WTC11 (cell line): ENCODE data around the gene PARM1. TPM values are rescaled to one million over a fixed set of nuclear protein-coding genes. Genes with fewer than 3 reads are reported as not detected.

Experiments used
- ATAC-seq: fragments of 200-7000 bp; cut with Tn5 transposase; 2 replicates; pipeline ENCODE4 v1.10.0; 2021; ENCODE audit warnings: mild to moderate bottlenecking, moderate library complexity
- Bru-seq: library from RNA; stranded (reverse); fragments of 400-500 nt; gene quantifications from one replicate; lab custom pipeline; 2021; lab: Mats Ljungman, UMichigan
- CTCF ChIA-PET: fragments of 300-600 bp; sonication (Branson Sonifier 250); formaldehyde crosslinking; loops from one replicate; lab custom pipeline; 2021; ENCODE audit warnings: antibody characterized with exemption; lab: Charles Lee
- POLR2A ChIA-PET: fragments of 350-600 bp; sonication (Branson Sonifier 250); formaldehyde crosslinking; loops from one replicate; lab custom pipeline; 2021; ENCODE audit warnings: antibody characterized with exemption; lab: Charles Lee
- DNase-seq: peaks from one replicate; pipeline ENCODE4 v3.0.0; 2021; ENCODE audit warnings: low spot score
- H3K27ac Mint-ChIP-seq: 2 replicates; pipeline ENCODE4 v1.8.0; 2021; ENCODE audit warnings: mixed read lengths
- H3K27me3 Mint-ChIP-seq: 2 replicates; pipeline ENCODE4 v1.8.0; 2021; ENCODE audit warnings: low read depth, mild to moderate bottlenecking, moderate library complexity, mixed read lengths
- H3K36me3 Mint-ChIP-seq: 2 replicates; pipeline ENCODE4 v1.8.0; 2021; ENCODE audit warnings: mixed read lengths
- H3K4me1 Mint-ChIP-seq: 2 replicates; pipeline ENCODE4 v1.8.0; 2022; ENCODE audit warnings: mixed read lengths
- H3K4me3 Mint-ChIP-seq: 2 replicates; pipeline ENCODE4 v1.8.0; 2021; ENCODE audit warnings: mild to moderate bottlenecking, moderate library complexity, mixed read lengths
- H3K9me3 Mint-ChIP-seq: 2 replicates; pipeline ENCODE4 v1.8.0; 2021; ENCODE audit warnings: mixed read lengths
- CBFB ChIP-seq: sonication (generic); formaldehyde crosslinking; IDR thresholded peaks from 2 replicates; pipeline ENCODE4 v1.8.1; 2022; ENCODE audit warnings: mild to moderate bottlenecking, low read depth, missing genetic modification reagents
- ELF4 ChIP-seq: sonication (generic); formaldehyde crosslinking; IDR thresholded peaks from 2 replicates; pipeline ENCODE4 v1.8.1; 2022; ENCODE audit warnings: low read depth, mild to moderate bottlenecking, moderate library complexity, missing genetic modification reagents
- FOXJ3 ChIP-seq: sonication (generic); formaldehyde crosslinking; IDR thresholded peaks from 2 replicates; pipeline ENCODE4 v1.9.0; 2021; ENCODE audit warnings: missing genetic modification reagents, mild to moderate bottlenecking, borderline replicate concordance
- FOXK1 ChIP-seq: sonication (generic); formaldehyde crosslinking; IDR thresholded peaks from 2 replicates; pipeline ENCODE4 v1.8.0; 2022; ENCODE audit warnings: mild to moderate bottlenecking, moderate library complexity, missing genetic modification reagents
- FOXP1 ChIP-seq: sonication (generic); formaldehyde crosslinking; IDR thresholded peaks from 2 replicates; pipeline ENCODE4 v1.8.0; 2022; ENCODE audit warnings: missing genetic modification reagents, mild to moderate bottlenecking, moderate library complexity, borderline replicate concordance
- JAZF1 ChIP-seq: fragments of 250-450 bp; sonication (Bioruptor Pico); IDR thresholded peaks from 2 replicates; pipeline ENCODE4 v1.9.0; 2021; ENCODE audit warnings: moderate library complexity, mild to moderate bottlenecking, inconsistent platforms
- JUN ChIP-seq: sonication (generic); formaldehyde crosslinking; IDR thresholded peaks from 2 replicates; pipeline ENCODE4 v1.8.0; 2023; ENCODE audit warnings: mild to moderate bottlenecking, missing genetic modification reagents
- NR3C1 ChIP-seq: sonication (generic); formaldehyde crosslinking; conservative IDR thresholded peaks from 2 replicates; pipeline ENCODE4 v1.8.1; 2023; ENCODE audit warnings: low read depth, mild to moderate bottlenecking, missing genetic modification reagents
- PRRX2 ChIP-seq: fragments of 250-450 bp; sonication (Bioruptor Pico); IDR thresholded peaks from 2 replicates; pipeline ENCODE4 v1.8.0; 2021; ENCODE audit warnings: mild to moderate bottlenecking
- RELA ChIP-seq: sonication (generic); formaldehyde crosslinking; IDR thresholded peaks from 2 replicates; pipeline ENCODE4 v1.8.1; 2022; ENCODE audit warnings: missing genetic modification reagents, mild to moderate bottlenecking, borderline replicate concordance
- RORB ChIP-seq: fragments of 250-450 bp; sonication (Bioruptor Pico); IDR thresholded peaks from 2 replicates; pipeline ENCODE4 v1.9.0; 2021; ENCODE audit warnings: mild to moderate bottlenecking
- TCF7 ChIP-seq: sonication (generic); formaldehyde crosslinking; IDR thresholded peaks from 2 replicates; pipeline ENCODE4 v1.8.0; 2022; ENCODE audit warnings: mild to moderate bottlenecking, low read depth, missing genetic modification reagents, moderate library complexity
- TEAD1 ChIP-seq: sonication (generic); formaldehyde crosslinking; IDR thresholded peaks from 2 replicates; pipeline ENCODE4 v1.8.0; 2022; ENCODE audit warnings: mild to moderate bottlenecking, missing genetic modification reagents
- TEAD4 ChIP-seq: sonication (generic); formaldehyde crosslinking; IDR thresholded peaks from 2 replicates; pipeline ENCODE4 v1.8.0; 2022; ENCODE audit warnings: mild to moderate bottlenecking, missing genetic modification reagents
- ZBTB21 ChIP-seq: sonication (generic); formaldehyde crosslinking; IDR thresholded peaks from 2 replicates; pipeline ENCODE4 v1.8.1; 2023; ENCODE audit warnings: mild to moderate bottlenecking, missing genetic modification reagents, borderline replicate concordance
- ZNF121 ChIP-seq: sonication (generic); formaldehyde crosslinking; IDR thresholded peaks from 2 replicates; pipeline ENCODE4 v1.8.0; 2023; ENCODE audit warnings: missing genetic modification reagents
- ZNF219 ChIP-seq: sonication (generic); formaldehyde crosslinking; IDR thresholded peaks from 2 replicates; pipeline ENCODE4 v1.8.0; 2023; ENCODE audit warnings: missing genetic modification reagents, mild to moderate bottlenecking, borderline replicate concordance
- ZNF232 ChIP-seq: sonication (generic); formaldehyde crosslinking; IDR thresholded peaks from 2 replicates; pipeline ENCODE4 v1.8.0; 2022; ENCODE audit warnings: mild to moderate bottlenecking, missing genetic modification reagents
- ZNF416 ChIP-seq: fragments of 250-450 bp; sonication (Bioruptor Pico); IDR thresholded peaks from 2 replicates; pipeline ENCODE4 v1.9.0; 2021; ENCODE audit warnings: mild to moderate bottlenecking, inconsistent platforms
- ZNF423 ChIP-seq: fragments of 250-450 bp; sonication (Bioruptor Pico); IDR thresholded peaks from 2 replicates; pipeline ENCODE4 v2.1.2; 2022; ENCODE audit warnings: mild to moderate bottlenecking, moderate library complexity
- long read RNA-seq, 3 experiments: library from RNA in 1 of 3; library from capped mRNA in 1 of 3; library from polyadenylated mRNA in 1 of 3; unstranded in 2 of 3; stranded (forward) in 1 of 3; transcript quantifications; one replicate each; pipeline ENCODE4 v2.0.0, GENCODE V29; 2021
- total RNA-seq: library from RNA; stranded (reverse); gene quantifications from 3 replicates; pipeline ENCODE4 v1.2.3, GENCODE V29; 2021
- TF ChIP-seq, protein P1 (sequence below): fragments of 250-450 bp; sonication (Bioruptor Pico); IDR thresholded peaks from 2 replicates; pipeline ENCODE4 v2.1.2; 2022; ENCODE audit warnings: mild to moderate bottlenecking, moderate library complexity
- TF ChIP-seq, protein P2 (sequence below): fragments of 250-450 bp; sonication (Bioruptor Pico); conservative IDR thresholded peaks from 2 replicates; pipeline ENCODE4 v1.9.0; 2021; ENCODE audit warnings: mild to moderate bottlenecking
- TF ChIP-seq, protein P3 (sequence below): sonication (generic); formaldehyde crosslinking; IDR thresholded peaks from 2 replicates; pipeline ENCODE4 v1.8.1; 2023; ENCODE audit warnings: mild to moderate bottlenecking, missing genetic modification reagents, moderate library complexity
- TF ChIP-seq, protein P4 (sequence below): fragments of 250-450 bp; sonication (Bioruptor Pico); IDR thresholded peaks from 2 replicates; pipeline ENCODE4 v1.8.0; 2021; ENCODE audit warnings: mild to moderate bottlenecking
- TF ChIP-seq, protein P5 (sequence below): sonication (generic); formaldehyde crosslinking; IDR thresholded peaks from 2 replicates; pipeline ENCODE4 v1.8.1; 2023; ENCODE audit warnings: mild to moderate bottlenecking, moderate library complexity, missing genetic modification reagents

PARM1 gene, protein sequence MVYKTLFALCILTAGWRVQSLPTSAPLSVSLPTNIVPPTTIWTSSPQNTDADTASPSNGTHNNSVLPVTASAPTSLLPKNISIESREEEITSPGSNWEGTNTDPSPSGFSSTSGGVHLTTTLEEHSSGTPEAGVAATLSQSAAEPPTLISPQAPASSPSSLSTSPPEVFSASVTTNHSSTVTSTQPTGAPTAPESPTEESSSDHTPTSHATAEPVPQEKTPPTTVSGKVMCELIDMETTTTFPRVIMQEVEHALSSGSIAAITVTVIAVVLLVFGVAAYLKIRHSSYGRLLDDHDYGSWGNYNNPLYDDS
- total RNA-seq = 3.5 to 6.3 TPM (median 4.1 TPM) in 3 replicates
- percentile 45 among the genes with signal in this experiment for Bru-seq, nascent RNA
- long read RNA-seq, experiment 1, full-length matches to known transcripts = 67 of 85 reads
- long read RNA-seq, experiment 1, partial matches to known transcripts = 1 of 85 reads
- long read RNA-seq, experiment 1, other reads (novel, unspliced or antisense) = 17 of 85 reads
- long read RNA-seq, experiment 2, full-length matches to known transcripts = 8 of 12 reads
- long read RNA-seq, experiment 2, partial matches to known transcripts = 2 of 12 reads
- long read RNA-seq, experiment 2, other reads (novel, unspliced or antisense) = 2 of 12 reads
- long read RNA-seq, experiment 3, full-length matches to known transcripts = 3 of 3 reads
- long read RNA-seq, experiment 3, partial matches to known transcripts = 0 of 3 reads
- long read RNA-seq, experiment 3, other reads (novel, unspliced or antisense) = 0 of 3 reads

DNA sequence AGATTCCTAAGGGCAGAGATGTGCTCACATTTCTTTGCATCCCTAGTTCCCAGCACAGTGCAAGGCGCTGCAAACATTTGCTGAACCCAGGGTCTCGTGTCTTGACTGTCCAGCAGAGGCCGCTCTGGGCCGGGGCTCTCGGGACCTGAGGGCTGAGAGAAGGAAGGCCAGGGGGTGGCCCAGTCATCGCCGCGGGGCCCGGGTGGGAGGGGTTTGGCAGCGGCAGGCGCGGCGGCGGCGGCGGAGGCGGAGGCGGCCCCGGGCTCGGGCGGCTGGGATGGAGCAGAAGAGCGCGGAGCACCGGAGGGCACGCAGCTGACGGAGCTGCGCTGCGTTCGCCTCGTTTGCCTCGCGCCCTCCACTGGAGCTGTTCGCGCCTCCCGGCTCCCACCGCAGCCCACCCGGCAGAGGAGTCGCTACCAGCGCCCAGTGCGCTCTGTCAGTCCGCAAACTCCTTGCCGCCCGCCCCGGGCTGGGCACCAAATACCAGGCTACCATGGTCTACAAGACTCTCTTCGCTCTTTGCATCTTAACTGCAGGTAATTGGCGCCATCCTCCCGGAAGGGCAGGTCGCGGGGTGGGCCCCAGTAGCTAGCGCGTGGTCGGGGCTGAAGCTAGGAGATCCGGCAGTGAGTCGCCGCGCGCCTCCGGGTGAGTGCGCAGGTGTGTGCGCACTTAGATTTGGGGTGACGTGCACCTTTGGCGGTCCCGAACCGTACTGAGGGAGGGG is at the start of gene PARM1:
Gene PARM1 (plus strand): TSS at position 285 of the 730 bp plus-strand sequence. CDS start 212 bp downstream, at position 497.
- Mint-ChIP-seq H3K4me3 (peak within 1 kb of the TSS; percentile 89), H3K27me3 (peaks cover 43% of the 10 kb centered on the region), H3K4me1 (peaks cover 34% of the 10 kb centered on the region), H3K27ac (no peak within 1 kb of the TSS), H3K9me3 (no peaks in the 10 kb centered on the region), H3K36me3 (no peaks in the 10 kb centered on the region)
- CTCF ChIA-PET = interaction anchor here (0.9 to 4.0 kb wide), 11 partner anchors 10 to 539 kb away, joined by 3 to 23 read pairs (median 5); no protein-coding TSS in a partner anchor
- ATAC-seq (peak; percentile 85), DNase-seq (peak; percentile 97)
- POLR2A ChIA-PET = interaction anchor here (1.0 kb wide), 1 partner anchor 139 kb away, joined by 3 read pairs; the partner anchor contains the start of gene BTC
- TF ChIP-seq FOXJ3 (CRISPR knock-in tag) (no peak), ZNF416 (no peak), ZNF121 (CRISPR knock-in tag) (no peak), CBFB (CRISPR knock-in tag) (no peak), TEAD4 (CRISPR knock-in tag) (no peak), ZNF423 (CRISPR knock-in tag) (no peak), FOXP1 (CRISPR knock-in tag) (peak; percentile 77; the same call in 1 of the 2 replicates), TCF7 (CRISPR knock-in tag) (no peak), ELF4 (CRISPR knock-in tag) (no peak), RORB (CRISPR knock-in tag) (no peak), ZBTB21 (CRISPR knock-in tag) (no peak), ZNF232 (no peak), RELA (no peak), NR3C1 (no peak), JUN (CRISPR knock-in tag) (peak; percentile 69), PRRX2 (CRISPR knock-in tag) (no peak), TEAD1 (CRISPR knock-in tag) (no peak), JAZF1 (CRISPR knock-in tag) (no peak), FOXK1 (peak; percentile 61; the same call in 1 of the 2 replicates), ZNF219 (CRISPR knock-in tag) (no peak)
- TF ChIP-seq, protein P1, sequence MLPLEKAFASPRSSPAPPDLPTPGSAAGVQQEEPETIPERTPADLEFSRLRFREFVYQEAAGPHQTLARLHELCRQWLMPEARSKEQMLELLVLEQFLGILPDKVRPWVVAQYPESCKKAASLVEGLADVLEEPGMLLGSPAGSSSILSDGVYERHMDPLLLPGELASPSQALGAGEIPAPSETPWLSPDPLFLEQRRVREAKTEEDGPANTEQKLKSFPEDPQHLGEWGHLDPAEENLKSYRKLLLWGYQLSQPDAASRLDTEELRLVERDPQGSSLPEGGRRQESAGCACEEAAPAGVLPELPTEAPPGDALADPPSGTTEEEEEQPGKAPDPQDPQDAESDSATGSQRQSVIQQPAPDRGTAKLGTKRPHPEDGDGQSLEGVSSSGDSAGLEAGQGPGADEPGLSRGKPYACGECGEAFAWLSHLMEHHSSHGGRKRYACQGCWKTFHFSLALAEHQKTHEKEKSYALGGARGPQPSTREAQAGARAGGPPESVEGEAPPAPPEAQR (CRISPR knock-in tag) = no peak
- TF ChIP-seq, protein P2, sequence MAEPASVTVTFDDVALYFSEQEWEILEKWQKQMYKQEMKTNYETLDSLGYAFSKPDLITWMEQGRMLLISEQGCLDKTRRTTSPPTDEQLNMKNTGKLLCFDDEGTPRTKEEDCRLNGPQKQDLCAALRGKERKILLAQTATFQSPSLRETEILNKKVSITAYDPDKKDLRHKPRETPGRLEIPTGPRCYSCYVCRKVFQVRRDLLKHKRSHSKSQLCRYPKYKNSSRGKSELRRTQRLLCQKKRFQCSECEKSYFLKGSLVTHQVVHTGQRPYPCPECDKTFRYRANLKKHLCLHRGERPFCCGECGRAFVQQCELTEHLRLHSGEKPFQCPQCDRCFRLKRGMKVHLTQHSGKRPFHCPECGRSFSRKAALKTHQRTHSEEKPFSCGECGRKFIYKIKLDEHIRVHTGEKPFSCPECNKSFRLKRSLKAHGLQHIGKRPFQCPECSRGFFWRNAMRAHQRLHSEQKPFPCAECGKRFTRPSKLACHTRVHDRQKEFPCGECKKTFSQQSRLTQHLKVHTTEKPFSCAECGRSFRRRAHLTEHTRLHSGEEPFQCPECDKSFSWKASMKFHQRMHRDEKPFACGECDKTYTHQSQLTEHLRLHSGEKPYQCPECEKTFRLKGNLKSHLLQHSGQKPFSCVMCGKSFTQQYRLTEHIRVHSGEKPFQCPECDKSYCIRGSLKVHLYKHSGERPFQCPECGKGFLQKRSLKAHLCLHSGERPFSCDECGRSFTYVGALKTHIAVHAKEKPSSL (CRISPR knock-in tag) = no peak
- TF ChIP-seq, protein P3, sequence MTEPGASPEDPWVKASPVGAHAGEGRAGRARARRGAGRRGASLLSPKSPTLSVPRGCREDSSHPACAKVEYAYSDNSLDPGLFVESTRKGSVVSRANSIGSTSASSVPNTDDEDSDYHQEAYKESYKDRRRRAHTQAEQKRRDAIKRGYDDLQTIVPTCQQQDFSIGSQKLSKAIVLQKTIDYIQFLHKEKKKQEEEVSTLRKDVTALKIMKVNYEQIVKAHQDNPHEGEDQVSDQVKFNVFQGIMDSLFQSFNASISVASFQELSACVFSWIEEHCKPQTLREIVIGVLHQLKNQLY = no peak
- TF ChIP-seq, protein P4, sequence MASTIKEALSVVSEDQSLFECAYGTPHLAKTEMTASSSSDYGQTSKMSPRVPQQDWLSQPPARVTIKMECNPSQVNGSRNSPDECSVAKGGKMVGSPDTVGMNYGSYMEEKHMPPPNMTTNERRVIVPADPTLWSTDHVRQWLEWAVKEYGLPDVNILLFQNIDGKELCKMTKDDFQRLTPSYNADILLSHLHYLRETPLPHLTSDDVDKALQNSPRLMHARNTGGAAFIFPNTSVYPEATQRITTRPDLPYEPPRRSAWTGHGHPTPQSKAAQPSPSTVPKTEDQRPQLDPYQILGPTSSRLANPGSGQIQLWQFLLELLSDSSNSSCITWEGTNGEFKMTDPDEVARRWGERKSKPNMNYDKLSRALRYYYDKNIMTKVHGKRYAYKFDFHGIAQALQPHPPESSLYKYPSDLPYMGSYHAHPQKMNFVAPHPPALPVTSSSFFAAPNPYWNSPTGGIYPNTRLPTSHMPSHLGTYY (CRISPR knock-in tag) = no peak
- TF ChIP-seq, protein P5, sequence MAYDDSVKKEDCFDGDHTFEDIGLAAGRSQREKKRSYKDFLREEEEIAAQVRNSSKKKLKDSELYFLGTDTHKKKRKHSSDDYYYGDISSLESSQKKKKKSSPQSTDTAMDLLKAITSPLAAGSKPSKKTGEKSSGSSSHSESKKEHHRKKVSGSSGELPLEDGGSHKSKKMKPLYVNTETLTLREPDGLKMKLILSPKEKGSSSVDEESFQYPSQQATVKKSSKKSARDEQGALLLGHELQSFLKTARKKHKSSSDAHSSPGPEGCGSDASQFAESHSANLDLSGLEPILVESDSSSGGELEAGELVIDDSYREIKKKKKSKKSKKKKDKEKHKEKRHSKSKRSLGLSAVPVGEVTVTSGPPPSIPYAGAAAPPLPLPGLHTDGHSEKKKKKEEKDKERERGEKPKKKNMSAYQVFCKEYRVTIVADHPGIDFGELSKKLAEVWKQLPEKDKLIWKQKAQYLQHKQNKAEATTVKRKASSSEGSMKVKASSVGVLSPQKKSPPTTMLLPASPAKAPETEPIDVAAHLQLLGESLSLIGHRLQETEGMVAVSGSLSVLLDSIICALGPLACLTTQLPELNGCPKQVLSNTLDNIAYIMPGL (CRISPR knock-in tag) = peak; percentile 84
